ENCODE measurements around the gene DIPK2A. TPM values are rescaled to one million over a fixed set of nuclear protein-coding genes. Genes with fewer than 3 reads are reported as not detected.

Gene DIPK2A
- total RNA-seq, 1 donor from 2014 or later, result 19.1 TPM

DNA sequence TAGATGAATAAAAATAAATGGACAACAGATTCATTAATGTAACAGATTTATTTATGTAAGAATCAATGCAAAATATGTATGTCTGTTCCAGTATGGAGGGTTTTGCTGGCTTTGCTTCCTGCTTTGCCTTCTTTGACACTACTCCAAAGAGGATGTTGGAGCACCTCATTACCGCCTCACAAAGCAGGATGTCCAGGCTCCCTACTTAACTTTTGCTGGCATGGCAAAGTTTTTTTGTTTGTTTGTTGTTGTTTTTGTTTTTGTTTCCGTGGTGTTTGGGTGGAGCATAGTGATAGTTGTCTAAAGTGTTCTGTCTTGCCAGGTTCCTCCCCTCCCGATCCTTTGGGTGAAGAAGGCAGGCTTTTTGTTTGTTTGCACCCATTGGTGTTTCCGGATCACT is 38.7 kb downstream of the DIPK2A start:
- Histone ChIP-seq H3K36me3 (ENCODE audit: insufficient read depth, low read length) (no peaks in the 10 kb centered on the region), H4K20me1 (ENCODE audit: insufficient read depth, low read length) (no peaks in the 10 kb centered on the region), H3K27ac (ENCODE audit: low read depth, low read length) (no peak overlapping the region), H3K4me2 (ENCODE audit: low read length) (no peak overlapping the region), H3K9ac (ENCODE audit: low read length) (no peak overlapping the region), H3K79me2 (ENCODE audit: insufficient read depth, low read length) (no peaks in the 10 kb centered on the region), H3K27me3 (ENCODE audit: insufficient read depth, low read length) (no peaks in the 10 kb centered on the region), H3K4me1 (ENCODE audit: insufficient read depth, low read length) (peaks cover 5% of the 10 kb centered on the region), H2AFZ (ENCODE audit: low read depth, low read length) (no peak overlapping the region), H3K4me3 (ENCODE audit: insufficient read depth, low read depth, low read length) (no peak overlapping the region), H3K9me3 (ENCODE audit: insufficient read depth, low read depth, low read length) (no peaks in the 10 kb centered on the region)
- TF ChIP-seq, protein P1, sequence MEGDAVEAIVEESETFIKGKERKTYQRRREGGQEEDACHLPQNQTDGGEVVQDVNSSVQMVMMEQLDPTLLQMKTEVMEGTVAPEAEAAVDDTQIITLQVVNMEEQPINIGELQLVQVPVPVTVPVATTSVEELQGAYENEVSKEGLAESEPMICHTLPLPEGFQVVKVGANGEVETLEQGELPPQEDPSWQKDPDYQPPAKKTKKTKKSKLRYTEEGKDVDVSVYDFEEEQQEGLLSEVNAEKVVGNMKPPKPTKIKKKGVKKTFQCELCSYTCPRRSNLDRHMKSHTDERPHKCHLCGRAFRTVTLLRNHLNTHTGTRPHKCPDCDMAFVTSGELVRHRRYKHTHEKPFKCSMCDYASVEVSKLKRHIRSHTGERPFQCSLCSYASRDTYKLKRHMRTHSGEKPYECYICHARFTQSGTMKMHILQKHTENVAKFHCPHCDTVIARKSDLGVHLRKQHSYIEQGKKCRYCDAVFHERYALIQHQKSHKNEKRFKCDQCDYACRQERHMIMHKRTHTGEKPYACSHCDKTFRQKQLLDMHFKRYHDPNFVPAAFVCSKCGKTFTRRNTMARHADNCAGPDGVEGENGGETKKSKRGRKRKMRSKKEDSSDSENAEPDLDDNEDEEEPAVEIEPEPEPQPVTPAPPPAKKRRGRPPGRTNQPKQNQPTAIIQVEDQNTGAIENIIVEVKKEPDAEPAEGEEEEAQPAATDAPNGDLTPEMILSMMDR (IDR thresholded peaks at IDR 0.05; ENCODE audit: insufficient read depth, low read depth, low read length), result no peak
- no peak for TF ChIP-seq EZH2 (IDR thresholded peaks at IDR 0.05; ENCODE audit: insufficient read depth, low read length)
- FAIRE-seq (no peak), DNase-seq (ENCODE audit: low read depth) (no peak)
- Mint-ChIP-seq H3K9me3 (ENCODE audit: unreplicated experiment) (no peaks in the 10 kb centered on the region), H3K4me3 (ENCODE audit: unreplicated experiment) (no peak overlapping the region), H3K36me3 (ENCODE audit: low read depth, unreplicated experiment) (no peaks in the 10 kb centered on the region), H3K27ac (ENCODE audit: unreplicated experiment) (no peak overlapping the region), H3K4me1 (ENCODE audit: low read depth, unreplicated experiment) (no peaks in the 10 kb centered on the region), H3K27me3 (ENCODE audit: low read depth, unreplicated experiment) (no peaks in the 10 kb centered on the region)

DNA sequence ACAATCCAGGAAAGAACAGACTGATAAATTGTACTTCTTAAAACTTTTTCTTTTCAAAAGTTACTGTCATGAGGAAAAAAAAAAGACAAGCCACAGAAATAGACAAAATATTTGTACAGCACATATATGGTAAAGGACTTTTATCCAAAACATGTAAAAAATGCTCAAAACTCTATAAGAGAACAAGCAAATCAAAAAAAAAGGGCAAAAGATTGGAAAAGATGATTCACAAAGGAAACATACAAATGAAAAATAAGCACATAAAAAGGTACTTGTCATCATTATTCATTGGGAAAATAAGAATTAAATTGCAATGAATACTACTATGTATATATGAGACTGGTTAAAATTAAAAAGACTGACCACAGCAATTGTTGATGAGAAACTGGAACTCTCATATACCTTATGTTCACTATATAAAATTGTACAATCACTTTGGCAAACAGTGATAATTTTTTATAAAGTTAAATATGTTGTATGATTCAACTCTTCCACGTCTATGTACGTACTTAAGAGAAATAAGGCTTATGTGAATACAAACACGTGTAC is 39.7 kb downstream of the DIPK2A start:
- no peak overlapping the region for H3K4me3 ChIP-seq (ENCODE audit: insufficient read depth, low read depth, low read length)
- Mint-ChIP-seq H3K27ac (ENCODE audit: unreplicated experiment) (no peak overlapping the region), H3K9me3 (ENCODE audit: unreplicated experiment) (no peaks in the 10 kb centered on the region), H3K36me3 (ENCODE audit: low read depth, unreplicated experiment) (no peaks in the 10 kb centered on the region), H3K27me3 (ENCODE audit: low read depth, unreplicated experiment) (no peaks in the 10 kb centered on the region), H3K4me3 (ENCODE audit: unreplicated experiment) (no peak overlapping the region), H3K4me1 (ENCODE audit: low read depth, unreplicated experiment) (no peaks in the 10 kb centered on the region)
- peak overlapping the region; percentile 15 for H3K4me2 ChIP-seq (ENCODE audit: low read length)
- DNase-seq (ENCODE audit: low read depth), result peak; percentile 25
- H3K27me3 ChIP-seq (ENCODE audit: insufficient read depth, low read length), result no peaks in the 10 kb centered on the region
- H3K9me3 ChIP-seq (ENCODE audit: insufficient read depth, low read depth, low read length), result no peaks in the 10 kb centered on the region
- peaks cover 5% of the 10 kb centered on the region for H3K4me1 ChIP-seq (ENCODE audit: insufficient read depth, low read length)
- no peak overlapping the region for H3K27ac ChIP-seq (ENCODE audit: low read depth, low read length)
- H3K9ac ChIP-seq (ENCODE audit: low read length), result no peak overlapping the region
- no peak overlapping the region for H2AFZ ChIP-seq (ENCODE audit: low read depth, low read length)
- H4K20me1 ChIP-seq (ENCODE audit: insufficient read depth, low read length), result no peaks in the 10 kb centered on the region
- TF ChIP-seq, protein P1 (IDR thresholded peaks at IDR 0.05; ENCODE audit: insufficient read depth, low read depth, low read length), result no peak
- TF ChIP-seq EZH2 (IDR thresholded peaks at IDR 0.05; ENCODE audit: insufficient read depth, low read length), result no peak
- no peaks in the 10 kb centered on the region for H3K36me3 ChIP-seq (ENCODE audit: insufficient read depth, low read length)
- no peak for FAIRE-seq
- H3K79me2 ChIP-seq (ENCODE audit: insufficient read depth, low read length), result no peaks in the 10 kb centered on the region

DNA sequence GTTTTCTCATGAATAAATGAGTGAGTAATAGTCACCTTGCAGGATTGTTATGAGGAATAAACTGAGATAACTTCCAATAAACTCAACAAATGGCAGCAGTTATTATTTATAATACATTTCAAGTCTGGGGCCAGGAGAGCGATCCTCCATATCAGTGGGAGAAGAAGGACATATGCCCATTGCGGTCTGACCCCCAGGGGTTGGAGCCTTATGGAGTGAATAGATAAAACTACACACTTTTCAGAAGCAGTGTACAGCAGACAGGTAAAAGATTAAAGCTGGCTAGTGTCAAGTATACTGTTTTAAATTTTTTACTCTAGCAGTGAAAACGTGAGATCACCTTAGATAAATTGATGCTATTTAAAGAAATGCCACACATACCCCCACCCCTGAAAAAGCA is 43.5 kb downstream of the DIPK2A start:
- no peak overlapping the region for H3K27ac Mint-ChIP-seq (ENCODE audit: unreplicated experiment)
- peaks cover 13% of the 10 kb centered on the region for H3K4me1 ChIP-seq (ENCODE audit: insufficient read depth, low read length)
- no peak overlapping the region for H3K4me3 ChIP-seq (ENCODE audit: insufficient read depth, low read depth, low read length)
- H2AFZ ChIP-seq (ENCODE audit: low read depth, low read length), result no peak overlapping the region
- no peaks in the 10 kb centered on the region for H3K36me3 ChIP-seq (ENCODE audit: insufficient read depth, low read length)
- H3K9me3 Mint-ChIP-seq (ENCODE audit: unreplicated experiment), result no peaks in the 10 kb centered on the region
- no peak overlapping the region for H3K4me3 Mint-ChIP-seq (ENCODE audit: unreplicated experiment)
- peaks cover 10% of the 10 kb centered on the region for H3K4me1 Mint-ChIP-seq (ENCODE audit: low read depth, unreplicated experiment)
- H3K36me3 Mint-ChIP-seq (ENCODE audit: low read depth, unreplicated experiment), result no peaks in the 10 kb centered on the region
- H3K9me3 ChIP-seq (ENCODE audit: insufficient read depth, low read depth, low read length), result no peaks in the 10 kb centered on the region
- no peak for FAIRE-seq
- DNase-seq (ENCODE audit: low read depth), result no peak
- no peak overlapping the region for H3K27ac ChIP-seq (ENCODE audit: low read depth, low read length)
- no peak overlapping the region for H3K9ac ChIP-seq (ENCODE audit: low read length)
- no peaks in the 10 kb centered on the region for H3K27me3 Mint-ChIP-seq (ENCODE audit: low read depth, unreplicated experiment)
- no peaks in the 10 kb centered on the region for H3K27me3 ChIP-seq (ENCODE audit: insufficient read depth, low read length)
- H3K79me2 ChIP-seq (ENCODE audit: insufficient read depth, low read length), result no peaks in the 10 kb centered on the region
- H3K4me2 ChIP-seq (ENCODE audit: low read length), result no peak overlapping the region
- no peaks in the 10 kb centered on the region for H4K20me1 ChIP-seq (ENCODE audit: insufficient read depth, low read length)
- TF ChIP-seq EZH2 (IDR thresholded peaks at IDR 0.05; ENCODE audit: insufficient read depth, low read length), result no peak
- TF ChIP-seq, protein P1 (IDR thresholded peaks at IDR 0.05; ENCODE audit: insufficient read depth, low read depth, low read length), result no peak

Data from astrocyte (in vitro differentiated cells and primary cell).